IMR-90 (cell line): ENCODE data around the gene SYVN1. TPM values are rescaled to one million over a fixed set of nuclear protein-coding genes. Genes with fewer than 3 reads are reported as not detected.

ENCODE experiments used
- ATAC-seq: fragments of 200-7000 bp; cut with Tn5 transposase; 2 replicates; pipeline ENCODE4 v1.9.1; 2020; ENCODE audit warnings: low read depth, mild to moderate bottlenecking, moderate library complexity
- BruUV-seq: library from RNA; stranded (reverse); fragments of 400-500 nt; replicated peaks from 2 replicates; lab custom pipeline; 2021; lab: Mats Ljungman, UMichigan
- CTCF ChIA-PET: fragments of 300-600 bp; formaldehyde crosslinking; extraction: SDS; loops from one replicate; lab custom pipeline; 2021; ENCODE audit warnings: antibody characterized with exemption; lab: Yijun Ruan, JAX
- POLR2A ChIA-PET: fragments of 300-600 bp; sonication (Branson Sonifier 250); formaldehyde crosslinking; loops from one replicate; lab custom pipeline; 2022; ENCODE audit warnings: antibody characterized with exemption; ENCODE audit not compliant: unreplicated experiment; lab: Charles Lee
- DNase-seq: peaks from one replicate; pipeline ENCODE4 v3.0.0; 2013
- H2AFZ ChIP-seq: replicated peaks from 2 replicates; pipeline ENCODE3; 2013; ENCODE audit warnings: low read length, mild to moderate bottlenecking; ENCODE audit not compliant: poor library complexity
- H2AK5ac ChIP-seq: 2 replicates; pipeline ENCODE4 v1.6.1; 2013; ENCODE audit warnings: low read depth, low read length, inconsistent platforms
- H2AK9ac ChIP-seq: replicated peaks from 2 replicates; pipeline ENCODE3; 2013; ENCODE audit warnings: mild to moderate bottlenecking, low read depth, low read length, moderate library complexity; ENCODE audit not compliant: poor library complexity
- H2BK120ac ChIP-seq: 2 replicates; pipeline ENCODE4 v1.6.1; 2013; ENCODE audit warnings: low read depth, low read length, inconsistent platforms
- H2BK15ac ChIP-seq: 3 replicates; pipeline ENCODE4 v1.6.1; 2013; ENCODE audit warnings: low read depth, low read length, inconsistent platforms
- H2BK20ac ChIP-seq: 2 replicates; pipeline ENCODE4 v1.6.1; 2013; ENCODE audit warnings: low read depth, mild to moderate bottlenecking, inconsistent platforms, low read length, moderate library complexity
- H2BK5ac ChIP-seq: 2 replicates; pipeline ENCODE4 v1.6.1; 2013; ENCODE audit warnings: mild to moderate bottlenecking, low read depth, low read length, inconsistent platforms; ENCODE audit not compliant: poor library complexity, severe bottlenecking
- H3K14ac ChIP-seq: replicated peaks from 2 replicates; pipeline ENCODE4 v1.6.1; 2013; ENCODE audit warnings: low read depth, low read length, inconsistent platforms
- H3K18ac ChIP-seq: 2 replicates; pipeline ENCODE4 v1.6.1; 2013; ENCODE audit warnings: low read depth, low read length, control low read depth
- H3K23ac ChIP-seq: 2 replicates; pipeline ENCODE4 v1.6.1; 2013; ENCODE audit warnings: low read depth, low read length, inconsistent platforms
- H3K27ac ChIP-seq: 2 replicates; pipeline ENCODE4 v1.5.1; 2013; ENCODE audit warnings: mild to moderate bottlenecking, control low read depth, low read length; ENCODE audit not compliant: insufficient read depth
- H3K27me3 ChIP-seq: 2 replicates; pipeline ENCODE4 v1.6.1; 2013; ENCODE audit warnings: low read length; ENCODE audit not compliant: control insufficient read depth, insufficient read depth
- H3K36me3 ChIP-seq: 2 replicates; pipeline ENCODE4 v1.6.1; 2013; ENCODE audit warnings: low read length, mixed read lengths; ENCODE audit not compliant: control insufficient read depth, insufficient read depth
- H3K4ac ChIP-seq: 2 replicates; pipeline ENCODE4 v1.6.1; 2013; ENCODE audit warnings: low read depth, low read length, inconsistent platforms
- H3K4me1 ChIP-seq: 2 replicates; pipeline ENCODE4 v1.6.1; 2013; ENCODE audit warnings: low read length, mixed read lengths; ENCODE audit not compliant: control insufficient read depth, insufficient read depth
- H3K4me2 ChIP-seq: 2 replicates; pipeline ENCODE4 v1.6.1; 2013; ENCODE audit warnings: low read depth, mild to moderate bottlenecking, control low read depth, low read length, moderate library complexity
- H3K4me3 ChIP-seq: 2 replicates; pipeline ENCODE4 v1.5.1; 2013; ENCODE audit warnings: low read depth, mild to moderate bottlenecking, control low read depth, low read length, moderate library complexity; ENCODE audit not compliant: insufficient read depth
- H3K56ac ChIP-seq: 2 replicates; pipeline ENCODE4 v1.6.1; 2013; ENCODE audit warnings: low read length, inconsistent platforms; ENCODE audit not compliant: insufficient read depth; ENCODE audit errors: extremely low read depth
- H3K79me1 ChIP-seq, 2 experiments: 2 replicates each; pipeline ENCODE4 v1.6.1; 2013; ENCODE audit warnings: low read length in 2 of 2, inconsistent platforms in 1 of 2, low read depth in 1 of 2
- H3K9ac ChIP-seq: 2 replicates; pipeline ENCODE4 v1.6.1; 2013; ENCODE audit warnings: low read depth, low read length, control low read depth
- H3K9me1 ChIP-seq: 2 replicates; pipeline ENCODE4 v1.6.1; 2013; ENCODE audit warnings: low read length, inconsistent platforms; ENCODE audit not compliant: insufficient read depth
- H3K9me3 ChIP-seq: 2 replicates; pipeline ENCODE4 v1.6.1; 2013; ENCODE audit warnings: low read length; ENCODE audit not compliant: control insufficient read depth, insufficient read depth
- H4K20me1 ChIP-seq: 2 replicates; pipeline ENCODE4 v1.6.1; 2013; ENCODE audit warnings: low read length, inconsistent platforms; ENCODE audit not compliant: insufficient read depth
- H4K5ac ChIP-seq: 2 replicates; pipeline ENCODE4 v1.6.1; 2013; ENCODE audit warnings: mild to moderate bottlenecking, low read depth, low read length, control low read depth
- H4K8ac ChIP-seq, 2 experiments: 2 replicates each; pipeline ENCODE4 v1.6.1; 2013; ENCODE audit warnings: low read depth in 2 of 2, low read length in 2 of 2, control low read depth in 1 of 2, inconsistent platforms in 1 of 2
- H4K91ac ChIP-seq: 2 replicates; pipeline ENCODE4 v1.6.1; 2013; ENCODE audit warnings: low read depth, low read length, inconsistent platforms; ENCODE audit not compliant: insufficient read depth
- BHLHE40 ChIP-seq: fragments of 150-350 bp; IDR thresholded peaks from 2 replicates; pipeline ENCODE4 v1.6.1; 2016; ENCODE audit warnings: mild to moderate bottlenecking, low read depth, low read length
- CEBPB ChIP-seq: IDR thresholded peaks from 2 replicates; pipeline ENCODE4 v1.6.1; 2012; ENCODE audit warnings: low read depth, low read length, improper control_type of control experiment
- CHD1 ChIP-seq: IDR thresholded peaks from 2 replicates; pipeline ENCODE4 v1.6.1; 2012; ENCODE audit warnings: low read depth, low read length, improper control_type of control experiment
- CTCF ChIP-seq: conservative IDR thresholded peaks from 2 replicates; pipeline ENCODE4 v1.5.1; 2012; ENCODE audit warnings: mild to moderate bottlenecking, low read depth, low read length, improper control_type of control experiment
- ELK1 ChIP-seq: fragments of 150-350 bp; IDR thresholded peaks from 2 replicates; pipeline ENCODE4 v1.6.1; 2016; ENCODE audit warnings: low read depth, mild to moderate bottlenecking, low read length, moderate library complexity, borderline replicate concordance
- FOS ChIP-seq: fragments of 150-350 bp; IDR thresholded peaks from 2 replicates; pipeline ENCODE4 v1.6.1; 2016; ENCODE audit warnings: low read depth, low read length
- MAFK ChIP-seq: IDR thresholded peaks from 2 replicates; pipeline ENCODE4 v1.6.1; 2012; ENCODE audit warnings: low read depth, low read length, improper control_type of control experiment
- MAZ ChIP-seq: IDR thresholded peaks from 2 replicates; pipeline ENCODE4 v1.6.1; 2012; ENCODE audit warnings: low read depth, mild to moderate bottlenecking, low read length, improper control_type of control experiment, moderate library complexity, borderline replicate concordance
- MXI1 ChIP-seq: IDR thresholded peaks from 2 replicates; pipeline ENCODE4 v1.6.1; 2012; ENCODE audit warnings: low read depth, mild to moderate bottlenecking, low read length, moderate library complexity, borderline replicate concordance
- NFE2L2 ChIP-seq: fragments of 150-350 bp; IDR thresholded peaks from 2 replicates; pipeline ENCODE4 v1.6.1; 2016; ENCODE audit warnings: low read depth, mild to moderate bottlenecking, low read length
- POLR2A ChIP-seq: IDR thresholded peaks from 2 replicates; pipeline ENCODE4 v1.6.1; 2012; ENCODE audit warnings: mild to moderate bottlenecking, low read depth, low read length
- RAD21 ChIP-seq: IDR thresholded peaks from 2 replicates; pipeline ENCODE4 v1.6.1; 2012; ENCODE audit warnings: low read length, improper control_type of control experiment
- RCOR1 ChIP-seq: IDR thresholded peaks from 2 replicates; pipeline ENCODE4 v1.6.1; 2012; ENCODE audit warnings: mild to moderate bottlenecking, low read length, improper control_type of control experiment; ENCODE audit not compliant: insufficient replicate concordance
- RFX5 ChIP-seq: IDR thresholded peaks from 2 replicates; pipeline ENCODE4 v1.8.0; 2012; ENCODE audit warnings: low read depth, mild to moderate bottlenecking, low read length, moderate library complexity
- SMC3 ChIP-seq: fragments of 150-350 bp; IDR thresholded peaks from 2 replicates; pipeline ENCODE4 v1.6.1; 2016; ENCODE audit warnings: low read depth, mild to moderate bottlenecking, antibody characterized with exemption, low read length, moderate library complexity
- USF2 ChIP-seq: fragments of 150-350 bp; IDR thresholded peaks from 2 replicates; pipeline ENCODE4 v1.6.1; 2017; ENCODE audit warnings: mild to moderate bottlenecking, antibody characterized with exemption, low read length, low read depth
- WGBS, 2 experiments: methylation state at CpG; one replicate each; pipeline versions ENCODE4 v1.1.5 to v1.1.7; 2013; ENCODE audit warnings: missing lambda C conversion rate in 2 of 2; ENCODE audit not compliant: insufficient read length in 1 of 2; ENCODE audit errors: extremely low coverage in 2 of 2; 5-methylcytosine and 5-hydroxymethylcytosine counted together
- dilution Hi-C: fragments of 300-500 bp; cut with HindIII; formaldehyde crosslinking; loops from one replicate; pipeline ENCODE4 v1.14.3; 2018; ENCODE audit warnings: low sequenced_read_pairs; ENCODE audit not compliant: unreplicated experiment
- in situ Hi-C: fragments of 300-500 bp; cut with MboI; formaldehyde crosslinking; loops from 3 replicates; pipeline ENCODE4 v1.14.3; 2019; ENCODE audit warnings: low sequenced_read_pairs, inconsistent platforms, mixed read lengths
- intact Hi-C: fragments of 100-400 bp; cut with micrococcal nuclease; formaldehyde crosslinking; loops from 2 replicates; pipeline ENCODE4 v1.10.0; 2022
- polyA plus RNA-seq, 3 experiments: library from polyadenylated mRNA; depleted of rRNA; stranded (reverse); fragments of >200 nt; gene quantifications; 2 replicates each; pipeline ENCODE4 v1.2.3, GENCODE V29; 2012; ENCODE audit warnings: low replicate concordance in 1 of 3
- total RNA-seq: library from RNA; depleted of rRNA; stranded (reverse); fragments of >200 nt; gene quantifications from 2 replicates; pipeline ENCODE4 v1.2.3, GENCODE V29; 2012

Gene SYVN1
- total and polyA plus RNA-seq, 2 of the 4 experiments (the other 2 are of a cell fraction): 9.5 to 52.9 TPM

- Histone ChIP-seq H2BK120ac (no peak overlapping the region), H3K18ac (no peak overlapping the region), H3K4me3 (no peak overlapping the region), H4K20me1 (no peaks in the 10 kb centered on the region), H3K4me1 (peaks cover 10% of the 10 kb centered on the region), H3K56ac (no peak overlapping the region), H3K36me3 (no peaks in the 10 kb centered on the region), H3K9me1 (peaks cover 10% of the 10 kb centered on the region; the same call in 1 of the 2 replicates), H4K8ac (no peak overlapping the region), H2BK15ac (no peak overlapping the region), H2BK20ac (no peak overlapping the region), H3K14ac (no peak overlapping the region), H2AK9ac (no peak overlapping the region), H3K9me3 (no peaks in the 10 kb centered on the region), H3K27me3 (no peaks in the 10 kb centered on the region), H2AFZ (no peak overlapping the region), H3K4me2 (no peak overlapping the region), H3K23ac (no peak overlapping the region), H4K91ac (no peak overlapping the region), H3K9ac (no peak overlapping the region), H2BK5ac (no peak overlapping the region), H2AK5ac (no peak overlapping the region), H4K5ac (no peak overlapping the region), H3K27ac (no peak overlapping the region), H3K79me1 (no peaks in the 10 kb centered on the region), H3K4ac (no peak overlapping the region)
- WGBS, 2 experiments: 80% methylated on average over 1 of the region's 3 CpGs; no CpG with 5 or more reads in 1 of the 2 experiments
- ATAC-seq (no peak), DNase-seq (no peak)
- dilution Hi-C loops: no loop called here
- ChIA-PET CTCF (no interaction called here), POLR2A (no interaction called here)
- TF ChIP-seq CTCF (no peak), NFE2L2 (no peak), MXI1 (no peak), CEBPB (no peak), POLR2A (no peak), RCOR1 (no peak), RAD21 (no peak), MAZ (no peak), USF2 (no peak), CHD1 (no peak), FOS (no peak), BHLHE40 (no peak), MAFK (no peak), SMC3 (no peak), RFX5 (no peak), ELK1 (no peak)
- in situ Hi-C loops: no loop called here
- intact Hi-C loops: no loop called here
- BruUV-seq: no TSS peak
Observed at GRCh38 chr11:65166893-65167292, 32.6 kb upstream of the SYVN1 start.
